GM19099 (cell line): ENCODE data around the gene SMOC2.

ENCODE experiments used
- POLR2A ChIP-seq: IDR thresholded peaks from 3 replicates; pipeline ENCODE4 v1.6.1; 2011; ENCODE audit warnings: low read depth; ENCODE audit not compliant: insufficient read length; ENCODE audit errors: extremely low read depth

SMOC2 gene

DNA sequence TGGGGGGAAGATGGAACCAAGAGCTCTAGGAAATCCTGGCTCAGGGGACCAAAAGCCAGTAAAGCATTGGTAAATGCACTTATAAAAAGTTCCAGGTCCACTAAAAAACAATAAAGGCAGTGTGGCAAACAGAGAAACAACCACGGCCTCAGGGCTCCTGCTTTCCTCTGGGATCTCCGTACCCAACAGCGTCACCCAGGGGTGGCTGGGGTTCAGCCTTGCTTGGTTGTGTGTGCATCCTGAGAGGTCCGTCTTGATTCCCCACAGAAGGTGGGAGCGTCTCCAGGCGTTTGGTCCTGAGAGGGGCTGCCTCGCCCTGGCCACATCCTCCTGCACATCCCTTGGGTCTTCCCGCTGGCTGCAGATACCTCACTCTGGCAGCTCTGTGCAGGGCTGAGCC lies 60.6 kb downstream of the SMOC2 start:
- TF ChIP-seq POLR2A = no peak

DNA sequence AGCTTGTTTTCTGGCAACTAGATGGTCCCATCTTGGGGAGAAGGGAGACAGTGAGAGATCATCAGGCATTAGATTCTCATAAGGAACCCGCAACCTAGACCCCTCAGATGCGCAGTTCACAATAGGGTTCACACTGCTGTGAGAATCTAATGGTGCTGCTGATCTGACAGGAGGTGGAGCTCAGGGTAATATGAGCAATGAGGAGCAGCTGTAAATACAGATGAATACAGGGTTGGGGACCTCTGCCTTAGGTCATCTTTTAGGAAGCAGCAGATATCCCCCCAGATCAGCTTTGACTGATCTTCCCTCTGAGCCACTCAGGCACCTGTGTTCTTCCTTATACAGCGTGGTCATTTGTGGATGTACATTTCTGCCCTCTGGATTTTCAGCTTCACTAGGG lies 63.4 kb downstream of the SMOC2 start:
- no peak for TF ChIP-seq POLR2A

DNA sequence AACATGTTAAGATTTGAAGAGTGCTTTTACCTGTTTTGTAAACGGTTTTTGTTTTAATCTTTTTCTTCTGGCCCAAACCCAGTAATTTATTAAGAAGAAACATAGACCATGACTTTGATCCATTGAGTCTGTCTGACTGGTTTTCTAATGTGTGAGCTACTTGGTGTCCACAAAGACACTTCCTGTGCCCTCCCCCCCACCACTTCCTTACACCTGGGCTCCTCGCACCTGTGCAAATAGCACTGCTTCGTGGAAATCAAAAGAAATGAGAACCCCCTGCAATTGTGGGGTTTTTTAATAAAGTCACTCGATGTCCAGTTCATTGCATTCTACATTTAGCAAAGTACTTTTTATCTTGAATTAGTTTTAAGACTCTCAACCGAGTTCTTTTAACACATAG lies 65.5 kb downstream of the SMOC2 start:
- no peak for TF ChIP-seq POLR2A

DNA sequence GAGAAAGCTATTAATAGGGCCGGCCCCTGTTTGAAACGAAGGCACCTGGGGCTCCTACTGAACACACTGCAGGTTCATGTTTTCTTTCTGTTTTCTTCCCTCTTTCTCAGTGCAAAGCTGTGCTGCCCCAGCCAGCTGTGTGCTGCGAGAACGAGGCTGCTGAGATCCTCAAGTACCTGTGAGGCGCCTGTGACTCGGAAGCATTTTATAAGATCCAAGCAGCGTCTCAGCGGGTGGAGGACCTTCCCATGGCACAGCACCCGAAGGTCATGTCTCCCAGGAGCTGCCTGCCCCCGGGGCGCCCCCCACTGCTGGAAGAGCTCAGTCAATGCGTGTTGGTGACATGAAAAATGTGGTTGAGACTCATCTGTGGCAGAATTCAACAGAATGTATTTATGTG lies 66.3 kb downstream of the SMOC2 start:
- TF ChIP-seq POLR2A = no peak

DNA sequence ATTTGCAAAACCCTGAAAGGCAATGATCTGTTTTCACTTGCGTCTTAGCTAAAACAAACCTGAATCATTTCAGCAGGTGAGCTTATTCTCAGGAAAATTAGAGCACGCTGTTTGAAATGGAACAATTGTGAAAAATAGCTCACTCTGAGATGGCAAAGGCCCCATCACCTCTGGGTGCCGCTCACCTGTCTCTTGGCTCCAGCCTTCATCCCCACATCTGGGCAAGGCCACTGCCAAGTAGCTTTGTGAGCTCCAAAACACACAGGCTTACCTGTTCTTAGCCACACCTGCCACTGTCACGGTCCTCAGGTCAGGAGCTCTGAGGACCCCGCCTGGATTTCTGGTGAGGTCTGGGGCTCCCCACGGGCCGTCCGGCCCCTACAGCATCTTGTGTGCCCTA lies 66.7 kb downstream of the SMOC2 start:
- no peak for TF ChIP-seq POLR2A

DNA sequence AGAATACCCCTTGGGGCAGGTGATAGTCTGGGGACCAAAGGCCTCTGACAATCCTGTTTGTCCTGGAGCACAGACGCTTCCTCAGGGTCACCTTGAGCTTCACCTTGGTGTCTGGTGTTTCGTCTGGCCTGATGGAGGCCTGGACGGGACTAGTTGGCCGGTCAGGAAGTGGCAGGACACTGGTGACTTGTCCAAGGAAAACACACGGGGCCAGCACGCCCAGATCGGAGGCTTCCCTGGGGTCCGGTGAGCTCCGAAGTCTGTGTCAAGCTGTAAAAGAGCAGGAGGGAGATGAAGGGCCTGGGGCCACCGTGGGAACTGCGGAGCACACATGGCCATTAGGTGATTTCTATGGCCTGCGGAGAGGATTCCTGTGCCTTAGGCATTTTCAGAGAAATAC lies 67.9 kb downstream of the SMOC2 start:
- no peak for TF ChIP-seq POLR2A

DNA sequence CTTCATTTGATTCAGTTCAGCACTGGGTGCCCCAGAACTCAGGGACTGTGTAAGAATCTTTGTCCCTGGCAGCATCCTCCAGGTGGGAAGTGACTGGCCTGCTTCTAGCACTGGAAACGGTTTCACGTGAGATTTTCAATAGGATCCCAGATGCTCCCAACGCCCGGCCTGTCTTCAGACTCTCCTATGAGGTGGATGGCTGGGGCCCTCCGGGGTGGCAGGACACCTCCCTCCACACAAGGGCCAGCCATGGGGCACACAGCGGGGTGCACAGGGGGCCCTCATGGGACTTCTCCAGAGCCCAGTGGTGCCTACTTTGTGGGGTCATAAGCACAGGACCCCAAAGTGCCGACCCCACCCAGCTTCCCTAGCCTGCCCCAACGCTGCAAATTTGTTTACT lies 72.8 kb downstream of the SMOC2 start:
- TF ChIP-seq POLR2A = no peak

DNA sequence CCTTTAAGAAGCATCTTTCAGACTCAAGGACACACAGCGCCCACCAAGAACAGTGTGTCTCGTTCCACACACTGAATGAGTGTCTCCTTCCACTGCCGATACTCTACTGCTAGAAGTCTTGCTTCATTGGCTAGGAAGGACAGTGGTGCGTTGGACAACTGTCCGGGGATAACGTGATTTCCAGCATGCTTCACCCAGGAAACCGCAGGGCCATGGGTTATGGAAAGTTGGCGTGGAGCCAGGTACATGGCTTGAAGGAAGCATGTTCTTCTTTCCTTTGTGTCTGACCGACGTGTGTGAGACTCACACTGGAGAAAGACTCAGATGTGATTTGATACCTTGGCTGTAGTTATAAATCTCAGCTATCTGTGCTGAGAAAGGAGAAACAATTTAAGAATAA lies 73.2 kb downstream of the SMOC2 start:
- TF ChIP-seq POLR2A = no peak

DNA sequence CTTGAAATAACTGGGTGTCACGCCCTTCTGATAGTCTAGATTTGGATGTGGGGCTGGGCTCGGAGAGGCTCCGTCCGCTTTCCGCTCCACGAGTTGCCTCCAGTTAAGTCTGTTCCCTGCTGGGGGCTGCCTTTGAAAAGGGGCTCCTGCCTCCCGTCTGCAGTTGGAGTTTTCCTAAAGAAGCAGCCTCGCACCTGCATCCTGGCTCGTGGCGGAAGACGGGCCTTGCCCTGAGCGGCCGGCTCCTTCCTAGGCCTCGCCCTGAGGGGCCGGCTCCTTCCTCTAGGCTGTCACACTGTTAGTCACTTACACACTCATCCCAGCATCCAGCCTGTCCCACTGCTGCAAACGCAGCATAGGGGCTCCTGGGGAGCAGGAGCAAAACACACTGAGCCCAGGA lies 74.4 kb downstream of the SMOC2 start:
- TF ChIP-seq POLR2A = no peak

DNA sequence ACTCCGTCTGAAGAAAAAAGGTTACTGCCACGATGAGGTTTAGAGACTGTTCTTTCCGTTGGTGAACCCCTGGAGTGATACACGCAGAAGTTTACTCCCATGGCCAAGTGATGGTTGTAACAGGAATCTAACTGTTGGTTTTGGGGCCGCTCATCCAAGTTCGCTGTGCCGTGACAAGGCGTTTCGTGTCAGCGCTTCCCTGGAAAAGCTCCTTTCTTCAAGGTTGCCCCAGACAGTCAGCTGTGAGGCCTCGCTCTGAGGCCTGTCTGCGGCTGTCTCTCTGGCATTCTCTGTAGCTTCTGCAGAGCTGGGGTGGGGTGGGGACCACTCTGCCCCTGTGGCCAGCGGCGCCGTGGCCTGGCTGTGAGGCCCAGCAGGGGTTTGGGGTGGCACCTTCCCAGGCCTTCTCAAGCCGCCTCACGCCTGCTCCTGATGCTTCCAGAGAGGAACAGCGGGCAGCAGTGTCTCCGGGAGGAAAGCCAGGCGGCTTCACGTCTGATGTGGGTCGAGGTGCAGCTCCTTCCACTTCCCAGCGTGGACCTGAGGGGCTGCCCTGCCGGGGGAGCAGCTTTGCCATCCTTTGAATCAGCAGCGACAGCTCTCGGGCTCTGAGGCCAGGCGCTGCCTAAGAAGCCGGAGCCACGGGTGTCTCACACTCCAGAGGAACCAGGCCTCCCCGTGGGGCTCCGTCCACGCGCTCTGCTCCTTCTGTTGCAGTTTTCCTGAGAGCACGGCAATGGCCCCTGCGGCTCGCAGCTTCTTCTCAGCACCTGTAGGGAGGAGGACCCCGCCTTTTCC lies 76.2 kb downstream of the SMOC2 start:
- TF ChIP-seq POLR2A = no peak

DNA sequence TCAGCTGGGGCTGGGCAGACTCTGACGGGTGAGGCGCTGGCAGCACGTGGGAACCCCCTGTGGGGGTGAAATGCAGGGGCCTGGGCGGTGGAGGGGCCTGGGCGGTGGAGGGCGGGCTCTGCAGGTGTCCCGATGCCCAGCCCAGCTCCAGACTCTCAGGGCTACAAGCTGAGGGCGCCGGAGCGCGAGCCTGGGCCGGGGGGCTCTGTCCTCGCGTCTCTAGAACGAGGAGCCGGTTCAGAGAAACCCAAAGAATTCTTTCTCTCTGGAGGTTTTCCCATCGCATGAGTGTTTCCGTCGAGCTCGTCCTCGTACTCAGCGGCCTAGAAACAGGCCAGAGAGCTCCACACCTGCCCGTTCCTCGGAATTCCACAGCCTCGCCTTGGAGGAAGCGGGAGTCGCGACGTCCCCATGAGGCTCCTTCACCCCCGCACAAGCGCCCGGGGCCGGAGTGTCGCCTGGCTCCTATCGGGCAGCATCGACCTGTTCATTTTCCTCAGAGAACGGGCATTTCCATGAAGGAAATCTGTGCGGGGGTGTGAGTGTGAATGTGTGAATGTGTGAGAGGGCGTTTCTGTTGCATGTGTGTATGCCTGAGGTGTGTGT lies 76.9 kb downstream of the SMOC2 start:
- TF ChIP-seq POLR2A = no peak

DNA sequence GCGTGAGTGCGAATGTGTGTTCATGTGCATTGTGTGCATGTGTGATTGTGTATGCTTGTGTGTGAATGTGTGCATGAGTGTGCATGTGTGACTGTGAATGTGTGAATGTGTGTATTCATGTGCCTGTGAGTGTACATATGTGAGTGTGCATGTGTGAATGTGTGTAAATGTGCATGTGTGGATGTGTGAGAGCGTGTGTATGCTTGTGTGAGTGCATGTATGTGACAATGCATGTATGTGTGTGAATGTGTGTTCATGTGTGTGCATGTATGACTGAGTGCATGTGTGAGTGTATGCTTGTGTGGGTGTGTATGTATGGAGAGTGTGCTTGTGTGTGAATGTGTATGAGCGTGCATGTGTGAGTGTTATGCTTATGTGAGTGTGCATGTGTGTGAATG lies 77.4 kb downstream of the SMOC2 start:
- TF ChIP-seq POLR2A = no peak

DNA sequence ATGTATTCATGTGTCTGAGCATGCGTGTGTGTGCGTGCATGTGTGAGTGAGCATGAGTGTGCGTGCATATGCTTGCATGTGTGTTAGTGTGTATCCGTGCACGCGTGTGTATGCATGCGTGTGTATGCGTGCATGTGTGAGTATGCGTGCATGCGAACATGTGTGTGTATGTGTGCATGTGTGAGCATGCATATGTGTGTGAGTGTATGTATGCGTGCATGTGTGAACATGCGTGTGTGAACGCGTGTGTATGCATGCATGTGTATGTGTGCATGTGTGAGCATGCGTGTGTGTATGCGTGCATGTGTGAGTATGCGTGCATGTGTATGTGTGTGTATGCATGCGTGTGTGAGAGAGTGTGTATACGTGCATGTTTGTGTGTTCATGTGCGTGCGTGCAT lies 77.9 kb downstream of the SMOC2 start:
- TF ChIP-seq POLR2A = no peak

DNA sequence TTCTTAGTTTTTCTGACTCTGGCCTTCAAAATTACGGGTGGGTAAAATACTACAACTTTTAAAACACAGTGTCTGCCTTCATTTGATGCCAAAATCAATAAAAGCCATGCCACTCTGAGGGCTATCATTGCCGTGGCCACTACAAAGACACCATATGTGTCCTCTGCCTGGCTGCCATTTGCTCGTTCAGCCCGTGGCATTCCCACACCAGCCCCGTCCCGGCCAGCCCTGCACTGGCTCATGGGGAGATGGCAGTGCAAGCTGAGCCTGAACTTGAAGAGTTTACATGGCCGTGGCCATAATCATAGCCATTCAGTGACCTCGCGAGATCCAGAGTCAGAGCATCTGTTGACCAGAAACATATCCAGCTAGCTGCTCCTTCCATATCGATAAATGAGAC lies 79.2 kb downstream of the SMOC2 start:
- TF ChIP-seq POLR2A = no peak

DNA sequence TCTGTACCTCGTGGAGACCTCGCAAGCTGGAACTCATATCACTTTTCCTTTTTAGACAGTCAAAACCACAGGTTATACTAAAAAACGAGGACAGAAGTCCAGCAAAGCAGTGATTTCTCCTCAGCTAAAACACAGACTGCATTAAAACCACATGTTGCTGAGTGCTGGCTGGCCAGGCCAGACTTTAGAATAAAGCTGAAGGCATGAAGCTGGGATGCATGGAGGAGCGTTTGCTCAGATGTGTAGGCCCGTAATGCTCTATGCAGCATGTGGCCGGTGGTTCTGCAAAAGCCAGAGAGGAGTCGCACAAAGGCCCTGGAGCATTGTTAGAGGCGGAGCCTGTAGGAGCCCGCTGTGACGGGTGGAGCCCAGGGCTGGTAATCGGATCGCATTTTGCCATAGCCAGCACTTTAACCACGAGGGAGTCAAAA lies 83.6 kb downstream of the SMOC2 start:
- no peak for TF ChIP-seq POLR2A

DNA sequence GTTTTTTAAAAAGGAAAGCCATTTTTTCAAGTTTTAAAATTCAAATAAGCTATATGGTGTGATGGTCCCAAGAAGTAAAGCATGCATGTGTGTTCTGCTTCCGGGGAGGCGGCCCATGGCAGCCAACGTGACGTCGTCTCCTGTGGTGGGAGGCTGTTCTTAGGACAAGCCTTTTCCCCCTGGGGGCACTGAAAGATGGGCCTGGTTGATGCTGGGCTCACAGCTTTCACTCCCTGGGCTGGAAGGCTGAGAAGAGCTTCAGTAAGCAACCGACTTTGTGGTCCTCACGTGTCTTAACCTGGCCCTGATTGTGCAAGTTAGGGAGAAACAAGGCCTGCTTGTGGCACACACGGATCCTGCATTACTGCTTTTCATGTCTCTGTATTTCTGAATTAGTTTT lies 84.1 kb downstream of the SMOC2 start:
- no peak for TF ChIP-seq POLR2A

DNA sequence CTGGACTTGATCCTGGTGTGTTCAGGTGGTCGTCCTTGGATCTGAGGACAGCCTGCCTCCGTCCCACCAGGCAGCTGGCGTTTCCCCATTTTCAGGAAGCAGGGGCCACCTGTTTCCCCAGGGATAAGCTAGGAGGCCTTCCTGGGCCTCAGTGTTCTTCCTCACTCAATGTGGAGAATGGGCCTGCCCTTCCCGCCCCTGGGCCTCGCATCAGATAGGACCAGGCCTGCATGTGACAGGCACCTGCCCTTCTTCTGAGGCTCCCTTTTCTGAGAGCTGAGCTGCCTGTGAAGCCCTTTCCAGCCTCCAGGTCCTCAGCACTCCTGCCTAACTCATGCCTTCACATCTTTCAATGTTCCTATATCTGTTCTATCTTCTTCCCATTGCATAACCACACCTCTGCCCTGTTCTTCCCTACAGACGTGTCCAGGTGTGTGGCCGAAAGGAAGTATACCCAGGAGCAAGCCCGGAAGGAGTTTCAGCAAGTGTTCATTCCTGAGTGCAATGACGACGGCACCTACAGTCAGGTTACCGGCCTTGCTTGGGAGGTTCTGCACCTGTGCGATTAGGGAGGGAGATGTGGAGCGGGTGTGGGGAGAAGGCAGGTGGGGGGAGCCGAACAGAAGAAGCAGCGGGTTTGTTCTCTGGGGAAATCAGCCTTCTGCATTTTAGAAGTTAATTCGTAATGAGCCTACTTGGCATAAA lies 85.1 kb downstream of the SMOC2 start:
- TF ChIP-seq POLR2A = no peak

DNA sequence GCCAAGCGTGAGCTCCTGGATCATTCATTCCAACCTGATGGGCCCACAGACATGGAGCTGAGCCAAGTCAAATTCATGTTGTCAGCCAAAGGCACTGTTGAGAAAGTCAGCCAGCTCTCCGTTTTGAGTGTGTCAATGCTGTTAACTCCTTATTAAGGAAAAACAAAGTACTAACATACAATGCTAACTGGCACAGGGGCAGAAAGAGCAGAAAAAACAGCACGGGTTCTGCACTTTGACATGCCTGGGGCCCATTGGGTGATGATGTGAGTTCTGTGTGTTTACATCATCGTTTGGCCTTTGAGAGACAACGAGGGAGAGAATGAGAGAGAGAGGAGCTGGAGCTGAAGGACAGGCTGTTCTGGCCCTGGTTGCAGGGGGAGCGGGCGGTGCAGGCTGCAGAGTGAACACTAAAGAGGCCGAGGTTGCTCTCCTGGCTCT lies 85.9 kb downstream of the SMOC2 start:
- no peak for TF ChIP-seq POLR2A
